Tibial nerve (tissue), 4 donors: ENCODE measurements around the gene ELMO1. TPM values are rescaled to one million over a fixed set of nuclear protein-coding genes. Genes with fewer than 3 reads are reported as not detected.

Source experiments
- DNase-seq, 2 donors: peaks; one replicate each; pipeline ENCODE4 v3.0.0-alpha.2; 2019; ENCODE audit warnings: low spot score in 2 of 2
- H3K27ac ChIP-seq, 4 donors: fragments of 200-600 bp; sonication (generic) in 3 of 4; one replicate each; pipeline ENCODE4 v1.5.1; 2017 to 2019; ENCODE audit warnings: mild to moderate bottlenecking in 1 of 4
- H3K27me3 ChIP-seq, 2 donors: fragments of 200-600 bp; sonication (generic) in 1 of 2; one replicate each; pipeline versions ENCODE4 v1.5.1 to v1.6.0; 2017 to 2019
- H3K36me3 ChIP-seq, 3 donors: fragments of 200-600 bp; sonication (generic); one replicate each; pipeline ENCODE4 v1.5.1; 2018 to 2019
- H3K4me1 ChIP-seq, 4 donors: fragments of 200-600 bp; sonication (generic) in 3 of 4; one replicate each; pipeline ENCODE4 v1.5.1; 2017 to 2019
- H3K4me3 ChIP-seq, 4 donors: fragments of 200-600 bp; sonication (generic) in 3 of 4; one replicate each; pipeline ENCODE4 v1.5.1; 2017 to 2019; ENCODE audit warnings: mild to moderate bottlenecking in 1 of 4, moderate library complexity in 1 of 4
- H3K9me3 ChIP-seq, 4 donors: fragments of 200-600 bp; sonication (generic) in 3 of 4; one replicate each; pipeline ENCODE4 v1.5.1; 2017 to 2019
- EP300 ChIP-seq, 2 donors: sonication (generic); formaldehyde crosslinking; IDR thresholded peaks; one replicate each; pipeline ENCODE4 v1.6.1; 2017; ENCODE audit warnings: antibody characterized with exemption in 2 of 2, mild to moderate bottlenecking in 1 of 2
- POLR2A ChIP-seq, 2 donors: fragments of 450-650 bp; IDR thresholded peaks; one replicate each; pipeline ENCODE4 v1.6.1; 2017; ENCODE audit warnings: antibody characterized with exemption in 2 of 2, mild to moderate bottlenecking in 2 of 2, moderate library complexity in 2 of 2
- WGBS, 2 donors: methylation state at CpG; one replicate each; pipeline ENCODE4 v1.1.5; 2018; 5-methylcytosine and 5-hydroxymethylcytosine counted together
- total RNA-seq, 4 donors: library from RNA; depleted of rRNA; stranded (reverse); fragments of >200 nt; gene quantifications; one replicate each; pipeline ENCODE4 v1.1.0, GENCODE V29; 2016
- TF ChIP-seq, protein P1 (sequence below), 5 experiments: fragments of 200-600 bp in 3 of 5; fragments of 450-650 bp in 2 of 5; sonication (generic) in 3 of 5; IDR thresholded peaks; one replicate each; pipeline ENCODE4 v1.5.1; 2016 to 2019; ENCODE audit warnings: antibody characterized with exemption in 5 of 5, mild to moderate bottlenecking in 3 of 5, moderate library complexity in 2 of 5

ELMO1 gene
- total RNA-seq, 4 donors from 2014 or later, result 196 to 328 (median 268) TPM

DNA sequence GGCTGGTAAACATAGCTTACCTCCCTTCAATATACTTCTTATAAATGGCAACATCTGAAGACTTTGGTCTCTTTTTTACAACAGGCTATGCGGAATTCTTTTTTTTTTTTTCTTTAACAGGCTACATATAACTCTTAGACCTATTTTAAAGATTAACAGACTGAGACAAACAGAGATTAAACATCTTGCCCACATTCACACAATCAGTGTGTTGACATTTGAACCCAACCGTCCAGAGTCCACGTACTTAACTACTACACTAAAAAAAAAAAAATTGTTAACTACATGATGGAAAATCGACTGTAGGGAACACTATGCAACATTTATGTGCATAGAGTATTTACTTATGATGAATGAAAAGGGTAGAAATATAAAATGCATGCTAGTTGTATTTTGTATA is 298.5 kb downstream of the ELMO1 start:
- TF ChIP-seq, protein P1, sequence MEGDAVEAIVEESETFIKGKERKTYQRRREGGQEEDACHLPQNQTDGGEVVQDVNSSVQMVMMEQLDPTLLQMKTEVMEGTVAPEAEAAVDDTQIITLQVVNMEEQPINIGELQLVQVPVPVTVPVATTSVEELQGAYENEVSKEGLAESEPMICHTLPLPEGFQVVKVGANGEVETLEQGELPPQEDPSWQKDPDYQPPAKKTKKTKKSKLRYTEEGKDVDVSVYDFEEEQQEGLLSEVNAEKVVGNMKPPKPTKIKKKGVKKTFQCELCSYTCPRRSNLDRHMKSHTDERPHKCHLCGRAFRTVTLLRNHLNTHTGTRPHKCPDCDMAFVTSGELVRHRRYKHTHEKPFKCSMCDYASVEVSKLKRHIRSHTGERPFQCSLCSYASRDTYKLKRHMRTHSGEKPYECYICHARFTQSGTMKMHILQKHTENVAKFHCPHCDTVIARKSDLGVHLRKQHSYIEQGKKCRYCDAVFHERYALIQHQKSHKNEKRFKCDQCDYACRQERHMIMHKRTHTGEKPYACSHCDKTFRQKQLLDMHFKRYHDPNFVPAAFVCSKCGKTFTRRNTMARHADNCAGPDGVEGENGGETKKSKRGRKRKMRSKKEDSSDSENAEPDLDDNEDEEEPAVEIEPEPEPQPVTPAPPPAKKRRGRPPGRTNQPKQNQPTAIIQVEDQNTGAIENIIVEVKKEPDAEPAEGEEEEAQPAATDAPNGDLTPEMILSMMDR (IDR thresholded peaks at IDR 0.05), result no peak
- no peak for TF ChIP-seq POLR2A (IDR thresholded peaks at IDR 0.05)
- TF ChIP-seq EP300 (IDR thresholded peaks at IDR 0.05), result no peak
- Histone ChIP-seq H3K36me3 (peaks cover 0 to 35% (median 0%) of the 10 kb centered on the region in 3 donors), H3K27me3 (no peaks in the 10 kb centered on the region), H3K4me3 (no peak overlapping the region), H3K27ac (no peak overlapping the region), H3K4me1 (peaks cover 0 to 15% (median 0%) of the 10 kb centered on the region in 4 donors), H3K9me3 (no peaks in the 10 kb centered on the region)
- 42 to 44% methylated on average over 4 of the region's 4 CpGs for WGBS, 2 donors
- DNase-seq, result no peak

DNA sequence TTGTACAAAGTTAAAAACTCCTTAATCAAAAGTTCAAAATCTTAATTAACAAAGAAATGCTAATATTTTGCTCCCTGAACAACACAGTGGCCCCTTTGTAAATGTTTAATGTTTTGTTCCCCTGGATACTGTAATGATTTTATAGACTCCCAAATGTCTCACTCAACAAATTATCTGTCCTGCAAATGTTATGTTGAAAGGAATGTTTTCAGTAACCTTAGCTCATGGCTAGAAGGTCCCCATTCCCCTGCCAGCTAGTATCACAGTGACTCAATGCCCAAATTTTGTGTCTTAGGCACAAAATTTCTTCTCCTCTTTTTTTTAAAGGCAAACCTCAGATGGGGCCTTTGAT is 298.9 kb downstream of the ELMO1 start:
- DNase-seq, result no peak
- Histone ChIP-seq H3K4me3 (no peak overlapping the region), H3K27ac (no peak overlapping the region), H3K36me3 (peaks cover 0 to 35% (median 0%) of the 10 kb centered on the region in 3 donors), H3K4me1 (peaks cover 0 to 15% (median 0%) of the 10 kb centered on the region in 4 donors), H3K27me3 (no peaks in the 10 kb centered on the region), H3K9me3 (no peaks in the 10 kb centered on the region)
- TF ChIP-seq EP300 (IDR thresholded peaks at IDR 0.05), result no peak
- TF ChIP-seq POLR2A (IDR thresholded peaks at IDR 0.05), result no peak
- TF ChIP-seq, protein P1 (IDR thresholded peaks at IDR 0.05), result no peak

DNA sequence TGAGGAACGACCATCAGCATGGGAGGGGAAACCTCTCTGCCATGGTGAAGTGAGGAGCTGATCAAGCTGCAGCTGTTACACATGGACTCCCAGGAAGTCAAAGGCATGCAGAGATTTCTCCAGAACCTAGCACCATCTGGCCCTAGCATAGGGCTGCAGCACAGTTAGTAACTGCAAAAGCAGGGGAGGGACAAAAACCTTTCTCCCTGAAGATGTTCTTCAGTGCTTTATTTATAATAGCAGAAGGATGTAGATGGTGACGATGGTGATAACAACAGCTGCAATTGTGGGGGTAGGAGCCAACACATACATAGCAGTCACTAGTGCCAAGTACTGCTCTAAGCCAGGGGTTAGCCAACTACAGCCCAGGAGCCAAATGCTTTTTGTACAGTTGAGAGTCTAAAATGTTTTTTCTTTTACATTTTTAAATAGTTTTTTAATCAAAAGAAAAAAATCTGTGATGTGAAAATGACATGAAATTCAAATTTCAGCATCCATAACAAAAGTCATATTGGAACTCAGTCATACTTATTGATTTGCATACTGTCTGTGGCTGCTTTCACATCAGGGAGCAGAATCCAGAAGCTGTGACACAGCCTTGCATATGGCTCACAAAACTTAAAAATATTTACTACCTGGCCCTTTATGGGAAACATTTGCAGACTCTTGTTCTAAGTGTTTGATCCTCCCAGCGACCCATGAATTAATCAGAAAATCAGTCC is 299.5 kb downstream of the ELMO1 start:
- Histone ChIP-seq H3K4me3 (no peak overlapping the region), H3K27ac (no peak overlapping the region), H3K36me3 (peaks cover 0 to 35% (median 0%) of the 10 kb centered on the region in 3 donors), H3K27me3 (no peaks in the 10 kb centered on the region), H3K4me1 (peaks cover 0 to 15% (median 0%) of the 10 kb centered on the region in 4 donors), H3K9me3 (no peaks in the 10 kb centered on the region)
- 33 to 50% methylated on average over 3 of the region's 3 CpGs for WGBS, 2 donors
- no peak for DNase-seq
- TF ChIP-seq EP300 (IDR thresholded peaks at IDR 0.05), result no peak
- no peak for TF ChIP-seq POLR2A (IDR thresholded peaks at IDR 0.05)
- TF ChIP-seq, protein P1 (IDR thresholded peaks at IDR 0.05), result no peak

DNA sequence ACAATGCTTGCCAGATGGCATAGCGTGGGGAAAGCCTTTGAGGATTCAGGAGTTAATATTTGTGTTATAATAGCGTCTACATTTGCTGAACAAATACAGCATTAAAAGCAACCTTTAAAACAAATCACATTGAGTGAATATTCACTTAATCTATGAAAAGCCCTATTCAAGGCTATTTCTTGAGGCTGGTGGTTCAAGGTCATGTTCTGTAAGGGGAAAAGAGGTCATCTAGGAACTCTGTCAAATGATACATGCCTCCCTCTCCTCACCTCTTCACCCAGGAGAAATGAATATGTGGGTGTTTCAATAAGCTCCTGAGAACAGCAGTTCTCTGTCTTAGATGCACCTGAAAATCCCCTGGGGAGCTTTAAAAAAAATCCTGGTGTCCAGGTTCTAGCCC is 303.0 kb downstream of the ELMO1 start:
- Histone ChIP-seq H3K9me3 (peaks cover 0 to 6% (median 2%) of the 10 kb centered on the region in 4 donors), H3K4me1 (peaks cover 0 to 15% (median 0%) of the 10 kb centered on the region in 4 donors), H3K27me3 (no peaks in the 10 kb centered on the region), H3K36me3 (peaks cover 0 to 10% (median 0%) of the 10 kb centered on the region in 3 donors), H3K4me3 (no peak overlapping the region), H3K27ac (no peak overlapping the region)
- TF ChIP-seq, protein P1 (IDR thresholded peaks at IDR 0.05), result no peak
- TF ChIP-seq POLR2A (IDR thresholded peaks at IDR 0.05) (no peak), EP300 (IDR thresholded peaks at IDR 0.05) (no peak)
- no peak for DNase-seq
- 57 to 70% methylated on average over 2 of the region's 2 CpGs for WGBS, 2 donors

DNA sequence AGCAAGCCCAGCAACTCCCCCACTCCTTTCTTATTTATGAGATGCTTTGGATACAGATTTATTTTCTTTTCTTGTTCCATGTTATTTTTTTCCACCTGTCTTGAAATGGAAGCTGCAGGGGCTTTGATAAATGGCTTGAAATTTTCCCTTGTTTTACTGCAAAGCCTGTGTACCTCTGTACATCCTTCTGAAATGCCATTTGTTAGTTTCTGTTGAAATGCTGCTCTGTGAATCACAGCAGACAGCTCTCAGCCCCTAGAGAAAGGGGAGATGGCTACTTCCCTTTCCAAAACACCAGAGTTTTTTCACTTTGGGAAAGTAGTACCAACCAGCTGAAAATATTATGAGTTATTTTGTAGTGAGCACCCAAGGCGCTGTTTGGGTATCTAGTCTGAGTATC is 304.2 kb downstream of the ELMO1 start:
- H3K27ac ChIP-seq, result no peak overlapping the region
- 54 to 97% methylated on average over 1 of the region's 1 CpG for WGBS, 2 donors
- H3K9me3 ChIP-seq, result peaks cover 0 to 18% (median 8%) of the 10 kb centered on the region in 4 donors
- H3K4me1 ChIP-seq, result peaks cover 0 to 6% (median 0%) of the 10 kb centered on the region in 4 donors
- H3K4me3 ChIP-seq, result no peak overlapping the region
- H3K27me3 ChIP-seq, result no peaks in the 10 kb centered on the region
- no peak for DNase-seq
- H3K36me3 ChIP-seq, result peaks cover 0 to 16% (median 0%) of the 10 kb centered on the region in 3 donors
- TF ChIP-seq EP300 (IDR thresholded peaks at IDR 0.05) (no peak), POLR2A (IDR thresholded peaks at IDR 0.05) (no peak)
- TF ChIP-seq, protein P1 (IDR thresholded peaks at IDR 0.05), result no peak
